Prostate gland (tissue), 2 donors: ENCODE data around the gene ZSWIM9. TPM values are rescaled to one million over a fixed set of nuclear protein-coding genes. Genes with fewer than 3 reads are reported as not detected.

Experiments
- DNase-seq: peaks from one replicate; pipeline ENCODE4 v3.0.0-alpha.2; 2019; ENCODE audit warnings: low spot score
- H3K27ac ChIP-seq, 2 donors: fragments of 200-600 bp; sonication (generic); 2 replicates each; pipeline ENCODE4 v1.5.1; 2017 to 2019
- H3K27me3 ChIP-seq: fragments of 200-600 bp; sonication (generic); replicated peaks from 2 replicates; pipeline ENCODE4 v1.5.1; 2019; ENCODE audit not compliant: insufficient read depth
- H3K36me3 ChIP-seq, 2 donors: fragments of 200-600 bp; sonication (generic); 1 replicate in 1 of 2; 2 replicates in 1 of 2; pipeline versions ENCODE4 v1.5.1 to v1.8.1; 2017 to 2019
- H3K4me1 ChIP-seq: fragments of 200-600 bp; sonication (generic); replicated peaks from 2 replicates; pipeline ENCODE4 v1.5.1; 2019
- H3K4me3 ChIP-seq, 2 donors: fragments of 200-600 bp; sonication (generic); 2 replicates each; pipeline ENCODE4 v1.5.1; 2017 to 2019
- H3K9me3 ChIP-seq: fragments of 200-600 bp; sonication (generic); 2 replicates; pipeline ENCODE4 v1.5.1; 2017
- CTCF ChIP-seq, 4 experiments: fragments of 200-600 bp in 2 of 4; fragments of 450-650 bp in 2 of 4; sonication (generic) in 2 of 4; IDR thresholded peaks; 1 replicate in 3 of 4; 2 replicates in 1 of 4; pipeline ENCODE4 v1.5.1; 2016 to 2019; ENCODE audit warnings: antibody characterized with exemption in 4 of 4, mild to moderate bottlenecking in 2 of 4, moderate library complexity in 2 of 4
- POLR2A ChIP-seq: fragments of 450-650 bp; IDR thresholded peaks from one replicate; pipeline ENCODE4 v1.6.1; 2016; ENCODE audit warnings: antibody characterized with exemption, mild to moderate bottlenecking
- POLR2AphosphoS5 ChIP-seq: sonication (generic); formaldehyde crosslinking; IDR thresholded peaks from one replicate; pipeline ENCODE4 v1.6.1; 2017; ENCODE audit warnings: antibody characterized with exemption
- WGBS: methylation state at CpG from one replicate; pipeline ENCODE4 v1.1.5; 2018; 5-methylcytosine and 5-hydroxymethylcytosine counted together
- intact Hi-C: fragments of 100-400 bp; cut with DNase I; formaldehyde crosslinking; loops from one replicate; pipeline ENCODE4 v1.14.2; 2022
- total RNA-seq, 2 donors: library from RNA; depleted of rRNA; stranded (reverse); fragments of >200 nt; gene quantifications; one replicate each; pipeline ENCODE4 v1.1.0, GENCODE V29; 2016

Gene ZSWIM9
- total RNA-seq, 2 donors from 2014 or later: 4.1 to 7.2 TPM

- peak; percentile 53 for DNase-seq
- no peak overlapping the region for H3K27ac ChIP-seq
These were observed 17.9 kb upstream of the ZSWIM9 start for GRCh38 chr19:48152551-48152950.

GRCh38 chr19:48154003-48154402 is 16.5 kb upstream of the ZSWIM9 start:
- Histone ChIP-seq H3K27ac (no peak overlapping the region), H3K36me3 (peaks cover 0 to 11% of the 10 kb centered on the region in 2 donors), H3K9me3 (no peaks in the 10 kb centered on the region), H3K4me1 (peaks cover 10% of the 10 kb centered on the region), H3K27me3 (no peaks in the 10 kb centered on the region), H3K4me3 (no peak overlapping the region)
- intact Hi-C loops: no loop called here
- no peak for DNase-seq
- TF ChIP-seq POLR2AphosphoS5 (no peak), CTCF (IDR thresholded peaks at IDR 0.05) (no peak), POLR2A (no peak)
- WGBS: 62% methylated on average over 9 of the region's 9 CpGs

More at GRCh38 chr19:48152551-48152950, 17.9 kb upstream of the ZSWIM9 start:
- Histone ChIP-seq H3K4me1 (peaks cover 12% of the 10 kb centered on the region), H3K27me3 (no peaks in the 10 kb centered on the region), H3K4me3 (no peak overlapping the region), H3K36me3 (peaks cover 0 to under 1% of the 10 kb centered on the region in 2 donors), H3K9me3 (no peaks in the 10 kb centered on the region)
- WGBS: 27% methylated on average over 8 of the region's 8 CpGs
- intact Hi-C loops: no loop called here
- TF ChIP-seq CTCF (IDR thresholded peaks at IDR 0.05): peak; percentile 75 to 95 (median 87)
- TF ChIP-seq POLR2A: no peak
- peak; percentile 46 for TF ChIP-seq POLR2AphosphoS5

- Histone ChIP-seq H3K27me3 (no peaks in the 10 kb centered on the region), H3K36me3 (peaks cover 0 to 12% of the 10 kb centered on the region in 2 donors), H3K4me1 (no peaks in the 10 kb centered on the region), H3K9me3 (no peaks in the 10 kb centered on the region), H3K4me3 (no peak overlapping the region), H3K27ac (no peak overlapping the region)
- intact Hi-C loops: no loop called here
- TF ChIP-seq POLR2A (no peak), CTCF (IDR thresholded peaks at IDR 0.05) (no peak), POLR2AphosphoS5 (no peak)
- no peak for DNase-seq
- WGBS: 83% methylated on average over 12 of the region's 12 CpGs
These were observed 12.2 kb upstream of the ZSWIM9 start for GRCh38 chr19:48158210-48158790.

DNA sequence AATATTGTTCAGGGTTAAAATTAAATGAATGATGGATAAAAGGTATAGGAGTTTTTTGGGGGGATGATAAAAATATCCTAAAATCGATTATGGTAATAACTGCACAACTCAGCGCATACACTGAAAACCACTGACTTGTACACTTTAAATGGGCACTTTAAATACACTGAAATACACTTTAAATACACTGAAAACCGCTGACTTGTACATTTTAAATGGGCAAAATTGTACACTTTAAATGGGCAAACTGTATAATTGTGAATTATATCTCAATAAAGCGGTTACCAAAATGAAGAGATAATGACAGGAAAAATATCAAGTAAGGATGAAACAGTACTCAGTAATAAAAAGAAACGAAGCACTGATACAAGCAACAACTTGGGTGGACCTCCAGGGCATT is 1.8 kb upstream of the ZSWIM9 start:
- H3K27me3 ChIP-seq: no peaks in the 10 kb centered on the region
- WGBS: 80% methylated on average over 5 of the region's 5 CpGs
- H3K4me1 ChIP-seq: peaks cover 3% of the 10 kb centered on the region
- no peak for DNase-seq
- intact Hi-C loops: no loop called here
- TF ChIP-seq CTCF (IDR thresholded peaks at IDR 0.05) (no peak), POLR2A (no peak), POLR2AphosphoS5 (no peak)
- no peaks in the 10 kb centered on the region for H3K36me3 ChIP-seq
- no peaks in the 10 kb centered on the region for H3K9me3 ChIP-seq
- no peak overlapping the region for H3K27ac ChIP-seq
- no peak overlapping the region for H3K4me3 ChIP-seq

GRCh38 chr19:48169578-48169938 is 922 bp upstream of the ZSWIM9 start:
- WGBS: 5% methylated on average over 15 of the region's 15 CpGs

More at GRCh38 chr19:48169578-48169938, 922 bp upstream of the ZSWIM9 start:
- H3K27ac ChIP-seq: peak overlapping the region; percentile 93 to 94
- intact Hi-C loops: no loop called here
- no peaks in the 10 kb centered on the region for H3K27me3 ChIP-seq
- TF ChIP-seq CTCF (IDR thresholded peaks at IDR 0.05) (no peak), POLR2A (peak; percentile 21)
- H3K9me3 ChIP-seq: no peaks in the 10 kb centered on the region
- peak overlapping the region; percentile 76 to 83 for H3K4me3 ChIP-seq
- DNase-seq: peak; percentile 81
- H3K4me1 ChIP-seq: peaks cover 3% of the 10 kb centered on the region
- no peaks in the 10 kb centered on the region for H3K36me3 ChIP-seq
